Measurements from ENCODE around the gene FOXP1.

FOXP1 gene

GRCh38 chr3:71345429-71346040 lies 238.0 kb downstream of the FOXP1 start:
- no peak overlapping the region for H3K27ac ChIP-seq (ENCODE audit: low read depth in 2 of 2, low read length in 2 of 2)

DNA sequence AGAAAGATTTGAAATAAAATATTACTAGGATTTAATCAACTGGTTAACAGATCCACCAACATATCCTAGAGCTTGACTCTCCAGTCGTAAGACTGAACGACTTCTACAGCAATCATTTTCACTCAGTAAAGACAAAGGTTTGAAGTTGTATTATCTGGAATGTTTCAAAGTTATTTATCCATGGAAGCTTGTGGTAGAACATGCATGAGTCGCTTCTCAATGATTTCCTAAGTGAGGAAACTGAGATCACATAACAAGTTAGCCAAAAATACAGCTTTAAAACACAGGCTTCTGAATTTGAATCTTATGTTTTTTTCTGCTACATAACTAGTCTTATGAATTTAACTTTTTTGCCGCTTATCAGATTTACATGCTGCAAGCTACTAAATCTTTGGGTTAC lies 241.8 kb downstream of the FOXP1 start:
- Histone ChIP-seq H3K4me3 (ENCODE audit: low read length in 2 of 2) (no peak overlapping the region), H3K36me3 (ENCODE audit: control insufficient read depth in 2 of 2, insufficient read depth in 2 of 2, low read length in 2 of 2) (no peaks in the 10 kb centered on the region), H3K9me3 (ENCODE audit: control insufficient read depth in 2 of 2, low read length in 2 of 2) (no peaks in the 10 kb centered on the region), H3K9ac (ENCODE audit: low read depth in 1 of 2, low read length in 2 of 2) (no peak overlapping the region), H3K27ac (ENCODE audit: low read depth in 2 of 2, low read length in 2 of 2) (no peak overlapping the region), H3K27me3 (ENCODE audit: control insufficient read depth in 2 of 2, insufficient read depth in 2 of 2, low read length in 2 of 2) (no peaks in the 10 kb centered on the region), H3K4me1 (ENCODE audit: control insufficient read depth in 2 of 2, insufficient read depth in 2 of 2, low read length in 2 of 2) (no peaks in the 10 kb centered on the region)

More at GRCh38 chr3:71345429-71346040, 238.0 kb downstream of the FOXP1 start:
- no peaks in the 10 kb centered on the region for H3K36me3 ChIP-seq (ENCODE audit: control insufficient read depth in 2 of 2, insufficient read depth in 2 of 2, low read length in 2 of 2)
- H3K4me1 ChIP-seq (ENCODE audit: control insufficient read depth in 2 of 2, insufficient read depth in 2 of 2, low read length in 2 of 2): no peaks in the 10 kb centered on the region
- no peak overlapping the region for H3K9ac ChIP-seq (ENCODE audit: low read depth in 1 of 2, low read length in 2 of 2)
- no peak overlapping the region for H3K4me3 ChIP-seq (ENCODE audit: low read length in 2 of 2)
- no peaks in the 10 kb centered on the region for H3K9me3 ChIP-seq (ENCODE audit: control insufficient read depth in 2 of 2, low read length in 2 of 2)
- H3K27me3 ChIP-seq (ENCODE audit: control insufficient read depth in 2 of 2, insufficient read depth in 2 of 2, low read length in 2 of 2): no peaks in the 10 kb centered on the region

- Histone ChIP-seq H3K9ac (ENCODE audit: low read depth in 1 of 2, low read length in 2 of 2) (no peak overlapping the region), H3K27me3 (ENCODE audit: control insufficient read depth in 2 of 2, insufficient read depth in 2 of 2, low read length in 2 of 2) (no peaks in the 10 kb centered on the region), H3K27ac (ENCODE audit: low read depth in 2 of 2, low read length in 2 of 2) (no peak overlapping the region), H3K4me3 (ENCODE audit: low read length in 2 of 2) (no peak overlapping the region), H3K9me3 (ENCODE audit: control insufficient read depth in 2 of 2, low read length in 2 of 2) (no peaks in the 10 kb centered on the region), H3K4me1 (ENCODE audit: control insufficient read depth in 2 of 2, insufficient read depth in 2 of 2, low read length in 2 of 2) (no peaks in the 10 kb centered on the region), H3K36me3 (ENCODE audit: control insufficient read depth in 2 of 2, insufficient read depth in 2 of 2, low read length in 2 of 2) (no peaks in the 10 kb centered on the region)
Measured at GRCh38 chr3:71339049-71339448, 244.5 kb downstream of the FOXP1 start.

GRCh38 chr3:71332813-71333212 lies 250.7 kb downstream of the FOXP1 start:
- Histone ChIP-seq H3K27me3 (ENCODE audit: control insufficient read depth in 2 of 2, insufficient read depth in 2 of 2, low read length in 2 of 2) (no peaks in the 10 kb centered on the region), H3K4me1 (ENCODE audit: control insufficient read depth in 2 of 2, insufficient read depth in 2 of 2, low read length in 2 of 2) (no peaks in the 10 kb centered on the region), H3K9ac (ENCODE audit: low read depth in 1 of 2, low read length in 2 of 2) (no peak overlapping the region)

GRCh38 chr3:71330909-71331308 lies 252.6 kb downstream of the FOXP1 start:
- H3K9ac ChIP-seq (ENCODE audit: low read depth in 1 of 2, low read length in 2 of 2): no peak overlapping the region
- H3K36me3 ChIP-seq (ENCODE audit: control insufficient read depth in 2 of 2, insufficient read depth in 2 of 2, low read length in 2 of 2): peaks cover 4% of the 10 kb centered on the region in 2 donors
- H3K4me3 ChIP-seq (ENCODE audit: low read length in 2 of 2): no peak overlapping the region
- peaks cover 0 to 9% of the 10 kb centered on the region in 2 donors for H3K4me1 ChIP-seq (ENCODE audit: control insufficient read depth in 2 of 2, insufficient read depth in 2 of 2, low read length in 2 of 2)
- no peaks in the 10 kb centered on the region for H3K9me3 ChIP-seq (ENCODE audit: control insufficient read depth in 2 of 2, low read length in 2 of 2)
- no peak overlapping the region for H3K27ac ChIP-seq (ENCODE audit: low read depth in 2 of 2, low read length in 2 of 2)
- no peaks in the 10 kb centered on the region for H3K27me3 ChIP-seq (ENCODE audit: control insufficient read depth in 2 of 2, insufficient read depth in 2 of 2, low read length in 2 of 2)

More at GRCh38 chr3:71332813-71333212, 250.7 kb downstream of the FOXP1 start:
- Histone ChIP-seq H3K4me3 (ENCODE audit: low read length in 2 of 2) (no peak overlapping the region), H3K9me3 (ENCODE audit: control insufficient read depth in 2 of 2, low read length in 2 of 2) (no peaks in the 10 kb centered on the region), H3K27ac (ENCODE audit: low read depth in 2 of 2, low read length in 2 of 2) (no peak overlapping the region), H3K36me3 (ENCODE audit: control insufficient read depth in 2 of 2, insufficient read depth in 2 of 2, low read length in 2 of 2) (peaks cover 2 to 4% of the 10 kb centered on the region in 2 donors)

- no peaks in the 10 kb centered on the region for H3K27me3 ChIP-seq (ENCODE audit: control insufficient read depth in 2 of 2, insufficient read depth in 2 of 2, low read length in 2 of 2)
- H3K4me1 ChIP-seq (ENCODE audit: control insufficient read depth in 2 of 2, insufficient read depth in 2 of 2, low read length in 2 of 2): peaks cover 0 to 9% of the 10 kb centered on the region in 2 donors
- no peaks in the 10 kb centered on the region for H3K9me3 ChIP-seq (ENCODE audit: control insufficient read depth in 2 of 2, low read length in 2 of 2)
- H3K36me3 ChIP-seq (ENCODE audit: control insufficient read depth in 2 of 2, insufficient read depth in 2 of 2, low read length in 2 of 2): peaks cover 4% of the 10 kb centered on the region in 2 donors
- H3K9ac ChIP-seq (ENCODE audit: low read depth in 1 of 2, low read length in 2 of 2): no peak overlapping the region
- H3K27ac ChIP-seq (ENCODE audit: low read depth in 2 of 2, low read length in 2 of 2): no peak overlapping the region
- H3K4me3 ChIP-seq (ENCODE audit: low read length in 2 of 2): no peak overlapping the region
Measured at GRCh38 chr3:71330505-71330904, 253.0 kb downstream of the FOXP1 start.

DNA sequence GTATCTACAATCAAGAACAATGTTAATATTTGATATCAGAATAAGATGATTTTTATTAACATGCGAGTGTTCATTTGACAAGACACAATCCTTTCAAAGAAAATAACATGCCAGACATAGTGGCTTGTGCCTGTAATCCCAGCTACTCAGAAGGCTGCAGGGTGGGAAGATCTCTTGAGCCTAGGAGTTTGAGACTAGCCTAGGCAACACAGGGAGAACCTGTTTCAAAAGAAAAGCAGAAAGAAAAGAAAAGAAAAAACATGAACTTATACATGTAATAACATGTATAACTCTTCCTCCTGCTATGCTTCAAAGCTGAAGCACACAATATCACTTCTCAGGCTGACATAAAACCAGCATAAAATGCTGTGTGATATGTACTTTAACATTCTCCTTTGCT lies 253.7 kb downstream of the FOXP1 start:
- Histone ChIP-seq H3K4me1 (ENCODE audit: control insufficient read depth in 2 of 2, insufficient read depth in 2 of 2, low read length in 2 of 2) (peaks cover 0 to 9% of the 10 kb centered on the region in 2 donors), H3K36me3 (ENCODE audit: control insufficient read depth in 2 of 2, insufficient read depth in 2 of 2, low read length in 2 of 2) (peaks cover 4% of the 10 kb centered on the region in 2 donors), H3K27ac (ENCODE audit: low read depth in 2 of 2, low read length in 2 of 2) (no peak overlapping the region), H3K9me3 (ENCODE audit: control insufficient read depth in 2 of 2, low read length in 2 of 2) (no peaks in the 10 kb centered on the region), H3K9ac (ENCODE audit: low read depth in 1 of 2, low read length in 2 of 2) (no peak overlapping the region), H3K27me3 (ENCODE audit: control insufficient read depth in 2 of 2, insufficient read depth in 2 of 2, low read length in 2 of 2) (no peaks in the 10 kb centered on the region), H3K4me3 (ENCODE audit: low read length in 2 of 2) (no peak overlapping the region)

DNA sequence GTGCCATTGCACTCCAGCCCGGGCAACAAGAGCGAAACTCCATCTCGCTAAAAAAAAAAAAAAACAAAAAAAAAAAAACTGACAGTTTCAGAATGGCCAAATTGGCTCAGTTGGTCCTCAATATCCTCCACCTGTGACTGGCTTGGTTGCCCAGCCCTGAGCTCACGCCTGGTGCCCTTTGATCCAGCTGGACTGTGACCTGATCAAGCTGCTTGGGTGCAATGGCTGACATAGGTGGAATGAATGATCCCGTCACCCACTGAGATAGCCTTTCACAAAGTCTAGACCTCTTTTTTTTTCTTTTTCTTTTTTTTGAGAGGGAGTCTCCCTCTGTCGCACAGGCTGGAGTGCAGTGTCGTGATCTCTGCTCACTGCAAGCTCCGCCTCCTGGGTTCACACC lies 254.6 kb downstream of the FOXP1 start:
- no peaks in the 10 kb centered on the region for H3K9me3 ChIP-seq (ENCODE audit: control insufficient read depth in 2 of 2, low read length in 2 of 2)
- H3K27ac ChIP-seq (ENCODE audit: low read depth in 2 of 2, low read length in 2 of 2): no peak overlapping the region
- no peak overlapping the region for H3K9ac ChIP-seq (ENCODE audit: low read depth in 1 of 2, low read length in 2 of 2)
- H3K27me3 ChIP-seq (ENCODE audit: control insufficient read depth in 2 of 2, insufficient read depth in 2 of 2, low read length in 2 of 2): no peaks in the 10 kb centered on the region
- H3K4me3 ChIP-seq (ENCODE audit: low read length in 2 of 2): no peak overlapping the region
- peaks cover 0 to 9% of the 10 kb centered on the region in 2 donors for H3K4me1 ChIP-seq (ENCODE audit: control insufficient read depth in 2 of 2, insufficient read depth in 2 of 2, low read length in 2 of 2)
- H3K36me3 ChIP-seq (ENCODE audit: control insufficient read depth in 2 of 2, insufficient read depth in 2 of 2, low read length in 2 of 2): peaks cover 4% of the 10 kb centered on the region in 2 donors

DNA sequence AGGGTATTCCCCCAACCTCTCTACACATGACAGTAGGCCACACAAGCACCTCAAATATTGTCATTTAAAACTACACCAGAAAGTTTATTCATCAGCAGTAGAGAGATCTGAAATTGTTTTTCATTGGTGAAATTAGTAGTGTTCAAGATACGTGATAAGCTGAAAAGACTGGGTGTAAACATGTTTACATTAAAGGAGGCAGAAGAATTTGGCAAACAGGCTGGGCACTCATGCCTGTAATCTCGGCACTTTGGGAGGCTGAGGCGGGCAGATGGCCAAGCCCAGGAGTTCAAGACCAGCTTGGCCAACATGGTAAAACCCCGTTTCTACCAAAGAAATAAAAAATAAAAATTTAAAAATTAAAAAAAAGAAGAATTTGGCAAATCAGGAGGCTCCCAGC lies 255.6 kb downstream of the FOXP1 start:
- Histone ChIP-seq H3K4me1 (ENCODE audit: control insufficient read depth in 2 of 2, insufficient read depth in 2 of 2, low read length in 2 of 2) (peaks cover 0 to 9% of the 10 kb centered on the region in 2 donors), H3K9ac (ENCODE audit: low read depth in 1 of 2, low read length in 2 of 2) (no peak overlapping the region), H3K9me3 (ENCODE audit: control insufficient read depth in 2 of 2, low read length in 2 of 2) (no peaks in the 10 kb centered on the region), H3K4me3 (ENCODE audit: low read length in 2 of 2) (no peak overlapping the region), H3K27me3 (ENCODE audit: control insufficient read depth in 2 of 2, insufficient read depth in 2 of 2, low read length in 2 of 2) (no peaks in the 10 kb centered on the region), H3K36me3 (ENCODE audit: control insufficient read depth in 2 of 2, insufficient read depth in 2 of 2, low read length in 2 of 2) (peaks cover 4% of the 10 kb centered on the region in 2 donors), H3K27ac (ENCODE audit: low read depth in 2 of 2, low read length in 2 of 2) (no peak overlapping the region)

DNA sequence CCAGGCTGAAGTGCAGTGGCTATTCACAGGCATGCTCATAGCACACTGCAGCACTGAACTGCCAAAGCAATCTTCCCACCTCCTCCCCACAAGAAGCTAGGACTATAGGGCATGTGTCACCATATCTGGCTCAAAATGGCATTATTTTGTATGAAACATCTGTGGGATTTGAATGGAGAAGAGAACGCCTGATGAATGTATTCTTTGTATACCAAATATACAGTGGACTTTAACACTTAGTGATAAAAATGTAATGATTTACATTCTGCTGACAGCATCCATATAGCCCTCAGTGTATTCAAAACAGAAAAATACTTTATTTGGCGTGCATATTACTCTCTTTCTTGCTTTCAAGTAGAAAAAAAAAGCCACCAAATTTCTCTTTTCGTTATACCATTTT lies 257.8 kb downstream of the FOXP1 start:
- Histone ChIP-seq H3K4me1 (ENCODE audit: control insufficient read depth in 2 of 2, insufficient read depth in 2 of 2, low read length in 2 of 2) (peaks cover 0 to 9% of the 10 kb centered on the region in 2 donors), H3K9me3 (ENCODE audit: control insufficient read depth in 2 of 2, low read length in 2 of 2) (no peaks in the 10 kb centered on the region), H3K27ac (ENCODE audit: low read depth in 2 of 2, low read length in 2 of 2) (no peak overlapping the region), H3K4me3 (ENCODE audit: low read length in 2 of 2) (no peak overlapping the region), H3K27me3 (ENCODE audit: control insufficient read depth in 2 of 2, insufficient read depth in 2 of 2, low read length in 2 of 2) (no peaks in the 10 kb centered on the region), H3K36me3 (ENCODE audit: control insufficient read depth in 2 of 2, insufficient read depth in 2 of 2, low read length in 2 of 2) (peaks cover 2 to 4% of the 10 kb centered on the region in 2 donors), H3K9ac (ENCODE audit: low read depth in 1 of 2, low read length in 2 of 2) (no peak overlapping the region)

Data from mucosa of rectum (tissue), 2 donors.